GM18508 (cell line): ENCODE results near the gene SERPING1.
A peak's percentile ranks its signal among the peaks of the same experiment; 100 is the strongest.
"Not testable (repeated sequence)": the region's sequence is repeated elsewhere in the genome, so short reads cannot be mapped to it uniquely, and the experiment has no call there.

Experiments used
- ATAC-seq: cut with Tn5 transposase; IDR thresholded peaks from one replicate; pipeline ENCODE4 v1.9.1; 2021; ENCODE audit warnings: moderate number of reproducible peaks; ENCODE audit not compliant: insufficient read depth, unreplicated experiment

SERPING1 gene

GRCh38 chr11:57649826-57650738 is 52.6 kb downstream of the SERPING1 start, which contains the start of gene YPEL4:
YPEL4 (minus strand) TSS chr11:57649912; CDS start chr11:57647107, 2,805 bp downstream.
- no peak for ATAC-seq

- ATAC-seq, result no peak
Observed at GRCh38 chr11:57650739-57651090, 53.2 kb downstream of the SERPING1 start.

- ATAC-seq, result no peak
Observed at GRCh38 chr11:57651408-57651807, 53.9 kb downstream of the SERPING1 start.

DNA sequence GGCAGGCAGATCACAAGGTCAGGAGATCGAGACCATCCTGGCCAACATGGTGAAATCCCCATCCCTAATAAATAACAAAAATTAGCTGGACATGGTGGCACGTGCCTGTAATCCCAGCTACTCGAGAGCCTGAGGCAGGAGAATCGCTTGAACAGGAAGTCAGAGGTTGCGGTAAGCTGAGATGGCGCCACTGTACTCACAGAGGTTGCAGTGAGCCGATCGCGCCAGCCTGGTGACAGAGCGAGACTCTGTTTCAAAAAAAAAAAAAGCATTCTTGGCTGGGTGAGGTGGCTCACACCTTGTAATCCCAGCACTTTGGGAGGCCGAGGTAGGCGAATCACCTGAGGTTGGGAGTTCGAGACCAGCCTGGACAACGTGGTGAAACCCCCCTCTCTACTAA is 54.7 kb downstream of the SERPING1 start:
- ATAC-seq, result not testable (repeated sequence)

DNA sequence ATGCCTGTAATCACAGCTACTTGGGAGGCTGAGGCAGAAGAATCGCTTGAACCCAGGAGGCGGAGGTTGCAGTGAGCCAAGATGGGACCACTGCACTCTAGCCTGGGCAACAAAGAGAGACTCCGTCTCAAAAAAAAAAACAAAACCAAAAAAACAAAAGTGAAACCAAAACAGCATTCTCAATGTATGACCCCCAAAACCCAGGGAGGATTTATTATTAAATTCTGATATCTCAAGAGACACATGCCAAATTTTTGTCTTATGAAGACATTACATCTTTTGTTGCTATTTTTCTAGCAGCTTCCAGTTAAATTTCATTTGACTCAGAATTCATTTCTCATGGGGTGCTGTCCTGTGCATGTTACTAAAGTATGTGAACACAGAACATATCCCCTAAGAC is 55.2 kb downstream of the SERPING1 start:
- no peak for ATAC-seq

DNA sequence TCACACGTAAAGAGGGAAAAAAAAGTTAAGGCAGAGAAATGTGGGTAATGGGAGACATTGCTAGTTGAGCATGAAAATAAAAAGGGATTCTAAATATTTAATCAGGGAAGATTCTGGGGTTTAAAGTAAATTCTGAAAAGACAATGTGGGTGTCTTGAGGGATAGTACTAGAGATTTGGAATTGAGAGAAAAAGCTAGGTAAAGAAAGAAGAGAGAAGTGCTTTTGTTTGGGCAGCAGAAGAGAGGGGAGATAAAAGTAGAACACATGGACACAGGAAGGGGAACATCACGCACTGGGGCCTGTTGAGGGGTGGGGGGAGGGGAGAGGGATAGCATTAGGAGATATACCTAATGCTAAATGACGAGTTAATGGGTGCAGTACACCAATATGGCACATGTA is 55.7 kb downstream of the SERPING1 start:
- ATAC-seq, result no peak

GRCh38 chr11:57656885-57657193 is 59.4 kb downstream of the SERPING1 start:
- no peak for ATAC-seq

- peak; percentile 98 for ATAC-seq
Observed at GRCh38 chr11:57657194-57658022, 59.9 kb downstream of the SERPING1 start, which contains the start of gene CLP1. CLP1 (plus strand) TSS chr11:57657762; CDS start chr11:57659477, 1,715 bp downstream.

GRCh38 chr11:57658023-57658361 is 60.5 kb downstream of the SERPING1 start:
- no peak for ATAC-seq

DNA sequence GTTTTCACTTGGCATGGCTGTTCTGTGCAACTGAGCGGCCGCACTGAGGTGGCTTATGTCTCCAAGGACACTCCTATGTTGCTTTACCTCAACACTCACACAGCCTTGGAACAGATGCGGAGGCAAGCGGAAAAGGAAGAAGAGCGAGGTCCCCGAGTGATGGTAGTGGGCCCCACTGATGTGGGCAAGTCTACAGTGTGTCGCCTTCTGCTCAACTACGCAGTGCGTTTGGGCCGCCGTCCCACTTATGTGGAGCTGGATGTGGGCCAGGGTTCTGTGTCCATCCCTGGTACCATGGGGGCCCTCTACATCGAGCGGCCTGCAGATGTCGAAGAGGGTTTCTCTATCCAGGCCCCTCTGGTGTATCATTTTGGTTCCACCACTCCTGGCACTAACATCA is 62.2 kb downstream of the SERPING1 start:
- no peak for ATAC-seq

- no peak for ATAC-seq
Observed at GRCh38 chr11:57662893-57663292, 65.4 kb downstream of the SERPING1 start.

GRCh38 chr11:57663975-57664374 is 66.5 kb downstream of the SERPING1 start:
- ATAC-seq, result no peak
